H1 (cell line): ENCODE results near the gene GTF2IRD1. TPM values are rescaled to one million over a fixed set of nuclear protein-coding genes. Genes with fewer than 3 reads are reported as not detected.

Source experiments
- CTCF ChIA-PET: fragments of 300-600 bp; sonication (Branson Sonifier 250); formaldehyde crosslinking; loops from one replicate; lab custom pipeline; 2021; ENCODE audit not compliant: partially characterized antibody; lab: Charles Lee
- POLR2A ChIA-PET: fragments of 300-600 bp; sonication (Branson Sonifier 250); formaldehyde crosslinking; loops from one replicate; lab custom pipeline; 2021; ENCODE audit warnings: inconsistent platforms; ENCODE audit not compliant: partially characterized antibody; lab: Charles Lee
- DNase-seq, 2 experiments: peaks; one replicate each; pipeline versions ENCODE4 v3.0.0 to v3.0.0-alpha.2; 2010 to 2022; ENCODE audit warnings: low spot score in 2 of 2, low read depth in 1 of 2, mixed read lengths in 1 of 2
- FAIRE-seq: peaks from 2 replicates; lab custom pipeline; 2011; peaks lifted over from hg19 to GRCh38; lab: Jason Lieb, UNC
- H2AFZ ChIP-seq: 2 replicates; pipeline ENCODE4 v1.8.1; 2012; ENCODE audit warnings: low read length, inconsistent platforms
- H2AK5ac ChIP-seq: 2 replicates; pipeline ENCODE4 v1.6.1; 2013; ENCODE audit warnings: low read depth, low read length
- H2BK120ac ChIP-seq: replicated peaks from 2 replicates; pipeline ENCODE3; 2013; ENCODE audit warnings: low read depth, low read length, inconsistent platforms
- H2BK12ac ChIP-seq: 2 replicates; pipeline ENCODE4 v1.6.1; 2013; ENCODE audit warnings: low read depth, low read length
- H2BK15ac ChIP-seq: 2 replicates; pipeline ENCODE4 v1.6.1; 2013; ENCODE audit warnings: low read length
- H2BK20ac ChIP-seq: 2 replicates; pipeline ENCODE4 v1.6.1; 2013; ENCODE audit warnings: low read length
- H2BK5ac ChIP-seq: 2 replicates; pipeline ENCODE4 v1.6.1; 2013; ENCODE audit warnings: low read depth, low read length
- H3K14ac ChIP-seq: 2 replicates; pipeline ENCODE4 v1.6.1; 2013; ENCODE audit warnings: inconsistent platforms; ENCODE audit not compliant: insufficient read length
- H3K18ac ChIP-seq: 2 replicates; pipeline ENCODE4 v1.6.1; 2013; ENCODE audit warnings: low read length; ENCODE audit errors: extremely low read depth
- H3K23ac ChIP-seq: 2 replicates; pipeline ENCODE4 v1.6.1; 2013; ENCODE audit warnings: inconsistent platforms; ENCODE audit not compliant: insufficient read length
- H3K23me2 ChIP-seq: 2 replicates; pipeline ENCODE4 v1.6.1; 2013; ENCODE audit warnings: low read depth, low read length
- H3K27ac ChIP-seq: 2 replicates; pipeline ENCODE4 v1.6.1; 2011; ENCODE audit warnings: low read depth, low read length, inconsistent platforms
- H3K27me3 ChIP-seq, 4 experiments: replicated peaks in 1 of 4; 1 replicate in 1 of 4; 2 replicates in 3 of 4; pipeline versions ENCODE4 v1.6.1 to v1.8.1; 2011 to 2013; ENCODE audit warnings: low read length in 3 of 4, mild to moderate bottlenecking in 3 of 4, inconsistent platforms in 2 of 4, mixed read lengths in 2 of 4, moderate library complexity in 1 of 4; ENCODE audit not compliant: control insufficient read depth in 3 of 4, insufficient read depth in 3 of 4; ENCODE audit errors: extremely low read depth in 1 of 4
- H3K36me3 ChIP-seq, 4 experiments: 2 replicates each; pipeline versions ENCODE4 v1.6.1 to v1.8.1; 2011 to 2013; ENCODE audit warnings: mild to moderate bottlenecking in 4 of 4, low read length in 3 of 4, moderate library complexity in 2 of 4, control low read depth in 1 of 4, inconsistent platforms in 1 of 4; ENCODE audit not compliant: insufficient read depth in 4 of 4, control insufficient read depth in 2 of 4
- H3K4ac ChIP-seq: replicated peaks from 2 replicates; pipeline ENCODE3; 2013; ENCODE audit warnings: low read length, low read depth, mixed read lengths, inconsistent platforms; ENCODE audit not compliant: insufficient read length
- H3K4me1 ChIP-seq, 4 experiments: replicated peaks in 1 of 4; 1 replicate in 1 of 4; 2 replicates in 3 of 4; pipeline versions ENCODE4 v1.6.1 to v1.8.1; 2011 to 2013; ENCODE audit warnings: low read length in 3 of 4, inconsistent platforms in 2 of 4, mixed read lengths in 1 of 4; ENCODE audit not compliant: insufficient read depth in 4 of 4, control insufficient read depth in 3 of 4
- H3K4me2 ChIP-seq, 2 experiments: 2 replicates each; pipeline versions ENCODE4 v1.6.1 to v1.8.1; 2011 to 2013; ENCODE audit warnings: low read depth in 2 of 2, low read length in 2 of 2, control low read depth in 1 of 2, inconsistent platforms in 1 of 2, mild to moderate bottlenecking in 1 of 2; ENCODE audit not compliant: insufficient read depth in 1 of 2
- H3K4me3 ChIP-seq, 4 experiments: fragments of 200-600, 300-600 bp in 1 of 4; sonication (generic), shearing (Covaris generic), sonication (Bioruptor Twin) in 1 of 4; 2 replicates each; pipeline versions ENCODE4 v1.5.1 to v1.8.1; 2011 to 2016; ENCODE audit warnings: low read length in 4 of 4, low read depth in 3 of 4, control low read depth in 2 of 4, inconsistent platforms in 2 of 4, mild to moderate bottlenecking in 2 of 4, mixed read lengths in 1 of 4, moderate library complexity in 1 of 4; ENCODE audit not compliant: insufficient read depth in 2 of 4; ENCODE audit errors: extremely low read depth in 1 of 4
- H3K56ac ChIP-seq: replicated peaks from 2 replicates; pipeline ENCODE3; 2013; ENCODE audit warnings: low read depth, mild to moderate bottlenecking, mixed read lengths, low read length, inconsistent platforms; ENCODE audit not compliant: insufficient read length
- H3K79me1 ChIP-seq: 2 replicates; pipeline ENCODE4 v1.6.1; 2013; ENCODE audit warnings: low read depth, low read length, control low read depth
- H3K79me2 ChIP-seq, 2 experiments: 2 replicates each; pipeline versions ENCODE4 v1.6.1 to v1.8.1; 2012 to 2013; ENCODE audit warnings: low read length in 2 of 2, mild to moderate bottlenecking in 2 of 2, inconsistent platforms in 1 of 2; ENCODE audit not compliant: insufficient read depth in 2 of 2, control insufficient read depth in 1 of 2
- H3K9ac ChIP-seq, 4 experiments: replicated peaks in 1 of 4; 1 replicate in 1 of 4; 2 replicates in 3 of 4; pipeline versions ENCODE4 v1.6.1 to v1.8.1; 2011 to 2013; ENCODE audit warnings: low read depth in 3 of 4, low read length in 3 of 4, control low read depth in 2 of 4, mild to moderate bottlenecking in 2 of 4, moderate library complexity in 2 of 4, inconsistent platforms in 1 of 4; ENCODE audit errors: extremely low read depth in 1 of 4
- H3K9me3 ChIP-seq, 2 experiments: 2 replicates each; pipeline versions ENCODE4 v1.6.1 to v1.8.1; 2012 to 2013; ENCODE audit warnings: mild to moderate bottlenecking in 2 of 2, moderate library complexity in 2 of 2, control low read depth in 1 of 2, inconsistent platforms in 1 of 2, low read depth in 1 of 2, low read length in 1 of 2, mixed read lengths in 1 of 2; ENCODE audit not compliant: insufficient read depth in 2 of 2
- H4K20me1 ChIP-seq, 2 experiments: replicated peaks in 1 of 2; 2 replicates each; pipeline versions ENCODE3 to v1.8.1; 2011 to 2013; ENCODE audit warnings: inconsistent platforms in 2 of 2, low read length in 2 of 2, mild to moderate bottlenecking in 1 of 2; ENCODE audit not compliant: insufficient read depth in 2 of 2, control insufficient read depth in 1 of 2
- H4K5ac ChIP-seq: 2 replicates; pipeline ENCODE4 v1.6.1; 2013; ENCODE audit warnings: low read length, low read depth, mixed read lengths, inconsistent platforms; ENCODE audit not compliant: insufficient read length
- H4K8ac ChIP-seq: 2 replicates; pipeline ENCODE4 v1.8.0; 2013; ENCODE audit warnings: mild to moderate bottlenecking, moderate library complexity, low read length, inconsistent platforms; ENCODE audit not compliant: insufficient read depth; ENCODE audit errors: extremely low read depth
- H4K91ac ChIP-seq: replicated peaks from 2 replicates; pipeline ENCODE3; 2013; ENCODE audit warnings: low read length, mixed read lengths, inconsistent platforms; ENCODE audit not compliant: insufficient read length
- ASH2L ChIP-seq: fragments of 200-600, 300-600 bp; sonication (generic); IDR thresholded peaks from one replicate; pipeline ENCODE4 v1.7.1; 2017; ENCODE audit warnings: low read length
- CEBPB ChIP-seq: IDR thresholded peaks from 2 replicates; pipeline ENCODE4 v1.6.1; 2012; ENCODE audit warnings: low read depth, low read length
- GTF2F1 ChIP-seq: IDR thresholded peaks from 2 replicates; pipeline ENCODE4 v1.6.1; 2012; ENCODE audit warnings: low read depth, low read length, improper control_type of control experiment, borderline replicate concordance
- JUND ChIP-seq: IDR thresholded peaks from 2 replicates; pipeline ENCODE4 v1.6.1; 2011; ENCODE audit warnings: mild to moderate bottlenecking, improper control_type of control experiment, low read length
- KDM4A ChIP-seq: IDR thresholded peaks from one replicate; pipeline ENCODE4 v1.7.1; 2012; ENCODE audit warnings: low read depth, mild to moderate bottlenecking, moderate library complexity, low read length, inconsistent platforms; ENCODE audit not compliant: severe bottlenecking
- NANOG ChIP-seq: IDR thresholded peaks from 2 replicates; pipeline ENCODE4 v1.6.1; 2011; ENCODE audit warnings: low read length, low read depth, mild to moderate bottlenecking, inconsistent platforms; ENCODE audit not compliant: insufficient read depth, poor library complexity, severe bottlenecking
- POLR2AphosphoS5 ChIP-seq: IDR thresholded peaks from 2 replicates; pipeline ENCODE4 v1.6.1; 2011; ENCODE audit warnings: low read depth, low read length
- TAF1 ChIP-seq: IDR thresholded peaks from 2 replicates; pipeline ENCODE4 v1.6.1; 2011; ENCODE audit warnings: mild to moderate bottlenecking, low read depth, low read length
- WGBS, 2 experiments: shearing (Covaris generic) in 1 of 2; methylation state at CpG; one replicate each; pipeline versions ENCODE4 v1.1.6 to v1.1.7; 2013 to 2015; ENCODE audit warnings: low lambda C conversion rate in 2 of 2, mixed read lengths in 2 of 2, inconsistent platforms in 1 of 2, low coverage in 1 of 2, missing lambda C conversion rate in 1 of 2; ENCODE audit not compliant: insufficient replicate concordance in 2 of 2, insufficient coverage in 1 of 2, insufficient read length in 1 of 2; ENCODE audit errors: extremely low coverage in 1 of 2, missing lambda C conversion rate in 1 of 2; 5-methylcytosine and 5-hydroxymethylcytosine counted together
- polyA plus RNA-seq, 7 experiments: library from polyadenylated mRNA; depleted of rRNA in 3 of 7; stranded (reverse) in 5 of 7; unstranded in 2 of 7; fragments of >200 nt in 5 of 7; fragments of 200-250 nt in 2 of 7; gene quantifications; 1 replicate in 5 of 7; 2 replicates in 1 of 7; 4 replicates in 1 of 7; pipeline versions ENCODE4 v1.2.1 to v1.2.3, GENCODE V29; 2011 to 2013; ENCODE audit warnings: missing spikeins in 2 of 7, mixed read lengths in 2 of 7
- total RNA-seq: library from RNA; stranded (reverse); fragmentation: NEBNext Ultra II Directional; extraction: Animal tissue kit (Norgen Biotek cat#: 25700); gene quantifications from 2 replicates; pipeline ENCODE4 v1.2.1, GENCODE V29; 2021
- TF ChIP-seq, protein P1 (sequence below): IDR thresholded peaks from 2 replicates; pipeline ENCODE4 v1.6.1; 2012; ENCODE audit warnings: low read length, inconsistent platforms

The GTF2IRD1 gene
- total and polyA plus RNA-seq, 2 of the 8 experiments (the other 6 are each of a cell fraction or from before 2014, with no cell fraction given): 27.4 to 45.4 TPM

DNA sequence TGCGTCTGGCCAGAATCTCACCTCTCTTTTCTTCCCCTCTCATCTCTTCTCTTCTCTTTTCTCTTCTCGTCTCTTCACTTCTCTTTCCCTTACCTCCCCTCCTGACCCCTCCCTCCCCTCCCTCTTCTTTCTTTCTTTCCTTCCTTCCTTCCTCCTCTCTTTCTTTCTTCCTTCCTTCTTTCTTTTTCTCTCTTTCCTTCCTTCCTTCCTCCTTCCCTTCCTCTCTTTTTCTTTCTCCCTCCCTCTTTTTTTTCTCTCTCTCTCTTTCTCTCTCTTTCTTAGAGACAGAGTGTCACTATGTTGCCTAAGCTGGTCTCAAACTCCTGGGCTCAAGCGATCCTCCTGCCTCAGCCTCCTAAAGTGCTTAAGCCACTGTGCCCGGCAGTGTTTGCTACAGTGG, 4.6 kb upstream of the GTF2IRD1 start:
- H2AFZ ChIP-seq: no peak overlapping the region

More for the DNA sequence above, 4.6 kb upstream of the GTF2IRD1 start:
- no peak for TF ChIP-seq NANOG
- no peak for TF ChIP-seq POLR2AphosphoS5
- TF ChIP-seq GTF2F1: no peak
- no peak for TF ChIP-seq JUND
- TF ChIP-seq CEBPB: no peak
- TF ChIP-seq, protein P1, sequence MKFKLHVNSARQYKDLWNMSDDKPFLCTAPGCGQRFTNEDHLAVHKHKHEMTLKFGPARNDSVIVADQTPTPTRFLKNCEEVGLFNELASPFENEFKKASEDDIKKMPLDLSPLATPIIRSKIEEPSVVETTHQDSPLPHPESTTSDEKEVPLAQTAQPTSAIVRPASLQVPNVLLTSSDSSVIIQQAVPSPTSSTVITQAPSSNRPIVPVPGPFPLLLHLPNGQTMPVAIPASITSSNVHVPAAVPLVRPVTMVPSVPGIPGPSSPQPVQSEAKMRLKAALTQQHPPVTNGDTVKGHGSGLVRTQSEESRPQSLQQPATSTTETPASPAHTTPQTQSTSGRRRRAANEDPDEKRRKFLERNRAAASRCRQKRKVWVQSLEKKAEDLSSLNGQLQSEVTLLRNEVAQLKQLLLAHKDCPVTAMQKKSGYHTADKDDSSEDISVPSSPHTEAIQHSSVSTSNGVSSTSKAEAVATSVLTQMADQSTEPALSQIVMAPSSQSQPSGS: no peak
- TF ChIP-seq KDM4A: no peak
- no peak for TF ChIP-seq ASH2L
- no peak for TF ChIP-seq TAF1
- CTCF ChIA-PET: interaction anchor here (0.5 to 3.8 kb wide), 24 partner anchors 10 to 243 kb away, joined by 3 to 34 read pairs (median 4); no protein-coding TSS in a partner anchor
- Histone ChIP-seq H4K5ac (no peak overlapping the region), H3K4me3 (no peak overlapping the region), H3K9me3 (no peaks in the 10 kb centered on the region), H3K23me2 (peaks cover 2% of the 10 kb centered on the region; the same call in 1 of the 2 replicates), H2BK120ac (no peak overlapping the region), H3K9ac (no peak overlapping the region), H4K20me1 (no peaks in the 10 kb centered on the region), H3K14ac (no peak overlapping the region), H3K4ac (no peak overlapping the region), H3K79me2 (no peaks in the 10 kb centered on the region; a peak in 1 of 4 replicates), H3K4me2 (no peak overlapping the region), H2BK20ac (no peak overlapping the region), H3K18ac (no peak overlapping the region), H2BK15ac (no peak overlapping the region), H3K4me1 (peaks cover 0 to 5% (median 2%) of the 10 kb centered on the region in 4 experiments; a peak in 3 of 7 replicates), H4K91ac (no peak overlapping the region), H3K56ac (no peak overlapping the region), H3K23ac (no peak overlapping the region), H2BK5ac (no peak overlapping the region), H3K36me3 (no peaks in the 10 kb centered on the region), H2BK12ac (no peak overlapping the region), H3K79me1 (no peaks in the 10 kb centered on the region), H4K8ac (no peak overlapping the region), H2AK5ac (no peak overlapping the region), H3K27me3 (no peaks in the 10 kb centered on the region), H3K27ac (no peak overlapping the region)
- no peak for FAIRE-seq
- no peak for DNase-seq
- WGBS, 2 experiments: 84 to 100% methylated on average over 1 to 4 of the region's 4 CpGs
- POLR2A ChIA-PET: interaction anchor here (0.7 kb wide), 1 partner anchor 10 kb away, joined by 3 read pairs; no protein-coding TSS in a partner anchor
